ENCODE results near the gene GNPAT. TPM values are rescaled to one million over a fixed set of nuclear protein-coding genes. Genes with fewer than 3 reads are reported as not detected.

GNPAT gene
- total and polyA plus RNA-seq, 2 of the 4 experiments (the other 2 are of a cell fraction): 17.2 to 36.0 TPM

GRCh38 chr1:231214918-231215680 is 25.9 kb upstream of the GNPAT start (continued):
- no peak for TF ChIP-seq USF2 (IDR thresholded peaks at IDR 0.05; ENCODE audit: low read depth, low read length)

- Histone ChIP-seq H3K56ac (ENCODE audit: extremely low read depth, insufficient read depth, low read length) (no peak overlapping the region), H3K9me3 (ENCODE audit: control insufficient read depth, insufficient read depth, low read length) (no peaks in the 10 kb centered on the region), H2BK120ac (ENCODE audit: low read depth, low read length) (no peak overlapping the region), H3K4ac (ENCODE audit: low read depth, low read length) (no peak overlapping the region), H3K79me1 (ENCODE audit: low read depth in 1 of 2, low read length in 2 of 2) (no peaks in the 10 kb centered on the region), H4K91ac (ENCODE audit: insufficient read depth, low read depth, low read length) (no peak overlapping the region), H3K23ac (ENCODE audit: low read depth, low read length) (no peak overlapping the region), H3K27me3 (ENCODE audit: control insufficient read depth, insufficient read depth, low read length) (peaks cover 37% of the 10 kb centered on the region), H2AK9ac (replicated peaks; ENCODE audit: low read depth, low read length, poor library complexity) (no peak overlapping the region), H2BK20ac (ENCODE audit: low read depth, low read length) (no peak overlapping the region), H3K4me3 (ENCODE audit: insufficient read depth, low read depth, low read length) (no peak overlapping the region), H4K8ac (ENCODE audit: low read depth in 2 of 2, low read length in 2 of 2) (no peak overlapping the region), H3K36me3 (ENCODE audit: control insufficient read depth, insufficient read depth, low read length) (no peaks in the 10 kb centered on the region), H4K5ac (ENCODE audit: low read depth, low read length) (no peak overlapping the region), H3K9me1 (ENCODE audit: insufficient read depth, low read length) (no peaks in the 10 kb centered on the region), H3K4me2 (ENCODE audit: low read depth, low read length) (no peak overlapping the region), H2BK5ac (ENCODE audit: low read depth, low read length, poor library complexity, severe bottlenecking) (no peak overlapping the region), H2AK5ac (ENCODE audit: low read depth, low read length) (no peak overlapping the region), H3K4me1 (ENCODE audit: control insufficient read depth, insufficient read depth, low read length) (no peaks in the 10 kb centered on the region), H2AFZ (replicated peaks; ENCODE audit: low read length, poor library complexity) (no peak overlapping the region), H3K27ac (ENCODE audit: insufficient read depth, low read length) (no peak overlapping the region), H2BK15ac (ENCODE audit: low read depth, low read length) (no peak overlapping the region), H4K20me1 (ENCODE audit: insufficient read depth, low read length) (no peaks in the 10 kb centered on the region), H3K14ac (replicated peaks; ENCODE audit: low read depth, low read length) (no peak overlapping the region), H3K9ac (ENCODE audit: low read depth, low read length) (no peak overlapping the region), H3K18ac (ENCODE audit: low read depth, low read length) (no peak overlapping the region)
- DNase-seq (no peak), ATAC-seq (ENCODE audit: low read depth) (no peak)
- no TSS peak for BruUV-seq (replicated peaks)
- 17 to 53% methylated on average over 1 to 3 of the region's 10 CpGs for WGBS, 2 experiments (ENCODE audit: extremely low coverage in 2 of 2, insufficient read length in 1 of 2)
- dilution Hi-C loops (cut with HindIII; ENCODE audit: low sequenced_read_pairs, unreplicated experiment) (no loop called here), intact Hi-C loops (cut with micrococcal nuclease) (no loop called here), in situ Hi-C loops (cut with MboI; ENCODE audit: low sequenced_read_pairs) (no loop called here)
- TF ChIP-seq MAZ (IDR thresholded peaks at IDR 0.05; ENCODE audit: borderline replicate concordance, low read depth, low read length) (no peak), NFE2L2 (IDR thresholded peaks at IDR 0.05; ENCODE audit: low read depth, low read length) (no peak)
- ChIA-PET POLR2A (ENCODE audit: unreplicated experiment) (no interaction called here), CTCF (no interaction called here)
Observed at GRCh38 chr1:231215681-231216385, 25.2 kb upstream of the GNPAT start.
